Mucosa of descending colon (tissue), 3 donors: ENCODE data around the gene MAGI2. TPM values are rescaled to one million over a fixed set of nuclear protein-coding genes. Genes with fewer than 3 reads are reported as not detected.

ENCODE experiments used
- ATAC-seq: fragments of 200-7000 bp; cut with Tn5 transposase; one replicate; pipeline ENCODE4 v1.9.1; 2020; ENCODE audit warnings: mild to moderate bottlenecking, moderate library complexity
- DNase-seq, 3 donors: peaks; one replicate each; pipeline ENCODE4 v3.0.0-alpha.2; 2020
- H3K36me3 ChIP-seq: fragments of 200-600 bp; one replicate; pipeline ENCODE4 v1.8.0; 2021; ENCODE audit warnings: low read depth, mild to moderate bottlenecking
- H3K4me1 ChIP-seq: fragments of 200-600 bp; one replicate; pipeline ENCODE4 v1.8.0; 2021; ENCODE audit warnings: low read depth, mild to moderate bottlenecking
- H3K4me3 ChIP-seq: fragments of 200-600 bp; one replicate; pipeline ENCODE4 v1.8.0; 2021; ENCODE audit warnings: mild to moderate bottlenecking
- H3K9me3 ChIP-seq: fragments of 200-600 bp; one replicate; pipeline ENCODE4 v1.8.0; 2021; ENCODE audit warnings: mild to moderate bottlenecking
- intact Hi-C, 2 donors: fragments of 100-400 bp; cut with DNase I in 1 of 2; cut with micrococcal nuclease in 1 of 2; formaldehyde crosslinking; loops; one replicate each; pipeline versions ENCODE4 v1.11.0 to v1.11.1; 2022; cut with DNase I, micrococcal nuclease
- total RNA-seq, 3 donors: library from RNA; stranded (reverse); fragmentation: NEBNext Ultra II Directional in 2 of 3; extraction: Animal tissue kit (Norgen Biotek cat#: 25700) in 2 of 3; gene quantifications; one replicate each; pipeline versions ENCODE4 v1.2.1 to v1.2.4, GENCODE V29; 2021 to 2023
- TF ChIP-seq, protein P1 (sequence below): fragments of 200-600 bp; IDR thresholded peaks from one replicate; pipeline ENCODE4 v1.8.0; 2022; ENCODE audit warnings: antibody characterized with exemption, mild to moderate bottlenecking
- donor health status: DM: no; HTN: no; CAD: no; lungs with moderate emphysema.
- donor health status: DM: no; HTN: no; CAD: no.
- donor health status: DM: no; HTN: yes; CAD: no.

The MAGI2 gene
- total RNA-seq, 3 donors from 2014 or later, result 1.9 to 14.5 (median 2.7) TPM

DNA sequence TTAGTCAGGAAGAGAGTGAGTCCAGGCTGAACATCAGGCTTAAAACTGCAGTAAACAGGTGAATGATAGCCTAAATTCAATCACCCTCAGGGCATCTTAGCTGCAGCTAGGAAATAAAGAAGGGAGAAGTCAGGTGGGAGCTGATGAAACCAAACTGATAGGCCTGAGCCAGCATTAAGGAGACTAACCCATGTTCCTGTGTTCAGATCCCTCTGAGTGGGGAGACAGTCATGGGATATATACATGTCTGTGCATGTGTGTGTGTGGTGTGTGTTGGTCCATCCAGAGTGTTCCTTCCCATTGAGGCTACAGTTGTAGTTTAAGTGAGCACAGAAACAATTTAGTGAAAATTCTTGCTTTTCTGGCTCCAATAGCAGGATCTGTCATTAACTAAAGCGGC, 1174.0 kb downstream of the MAGI2 start:
- intact Hi-C loops, result no loop called here
- TF ChIP-seq, protein P1, sequence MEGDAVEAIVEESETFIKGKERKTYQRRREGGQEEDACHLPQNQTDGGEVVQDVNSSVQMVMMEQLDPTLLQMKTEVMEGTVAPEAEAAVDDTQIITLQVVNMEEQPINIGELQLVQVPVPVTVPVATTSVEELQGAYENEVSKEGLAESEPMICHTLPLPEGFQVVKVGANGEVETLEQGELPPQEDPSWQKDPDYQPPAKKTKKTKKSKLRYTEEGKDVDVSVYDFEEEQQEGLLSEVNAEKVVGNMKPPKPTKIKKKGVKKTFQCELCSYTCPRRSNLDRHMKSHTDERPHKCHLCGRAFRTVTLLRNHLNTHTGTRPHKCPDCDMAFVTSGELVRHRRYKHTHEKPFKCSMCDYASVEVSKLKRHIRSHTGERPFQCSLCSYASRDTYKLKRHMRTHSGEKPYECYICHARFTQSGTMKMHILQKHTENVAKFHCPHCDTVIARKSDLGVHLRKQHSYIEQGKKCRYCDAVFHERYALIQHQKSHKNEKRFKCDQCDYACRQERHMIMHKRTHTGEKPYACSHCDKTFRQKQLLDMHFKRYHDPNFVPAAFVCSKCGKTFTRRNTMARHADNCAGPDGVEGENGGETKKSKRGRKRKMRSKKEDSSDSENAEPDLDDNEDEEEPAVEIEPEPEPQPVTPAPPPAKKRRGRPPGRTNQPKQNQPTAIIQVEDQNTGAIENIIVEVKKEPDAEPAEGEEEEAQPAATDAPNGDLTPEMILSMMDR, result no peak
- Histone ChIP-seq H3K9me3 (no peaks in the 10 kb centered on the region), H3K4me3 (no peak overlapping the region), H3K36me3 (no peaks in the 10 kb centered on the region), H3K4me1 (no peaks in the 10 kb centered on the region)
- DNase-seq (no peak), ATAC-seq (no peak)

DNA sequence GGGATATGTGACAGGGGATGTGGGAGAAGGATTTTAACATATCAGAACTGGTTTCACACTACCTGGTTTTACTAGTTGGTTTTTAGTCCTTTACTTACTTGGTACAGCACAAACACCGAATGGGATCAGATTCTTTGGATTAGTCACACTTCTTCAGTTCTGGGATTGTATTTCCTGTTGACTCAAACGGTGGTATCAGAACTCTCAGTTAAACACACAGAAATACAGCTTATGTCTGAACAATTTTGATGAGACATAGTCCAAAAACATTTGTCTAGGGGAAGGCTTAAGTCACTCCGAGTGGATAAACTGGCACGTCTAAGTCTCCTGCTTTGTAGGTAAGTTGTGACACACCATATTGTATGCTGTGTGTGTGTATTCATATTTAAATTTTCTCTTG, 1174.4 kb downstream of the MAGI2 start:
- Histone ChIP-seq H3K4me3 (no peak overlapping the region), H3K4me1 (no peaks in the 10 kb centered on the region), H3K9me3 (no peaks in the 10 kb centered on the region), H3K36me3 (no peaks in the 10 kb centered on the region)
- TF ChIP-seq, protein P1, result no peak
- intact Hi-C loops, result no loop called here
- ATAC-seq, result no peak
- no peak for DNase-seq

DNA sequence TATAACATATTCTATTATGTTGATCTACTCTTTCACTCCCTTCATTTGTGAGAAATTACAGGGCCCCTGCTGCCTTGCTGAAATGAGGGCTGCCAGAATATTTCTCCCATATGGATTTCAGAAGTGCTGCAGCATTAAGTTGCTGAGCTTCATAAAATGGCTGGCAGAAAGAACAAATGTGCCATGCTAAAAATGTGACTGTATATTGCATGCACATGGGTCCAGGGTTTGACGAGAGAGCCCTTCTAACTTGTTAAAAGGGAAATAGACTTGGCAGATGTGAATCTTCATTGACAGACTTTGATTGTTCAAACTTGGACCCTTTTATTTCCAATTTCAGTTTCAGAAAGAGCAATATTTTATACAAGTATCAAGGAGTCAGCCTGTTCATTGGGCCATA, 1186.3 kb downstream of the MAGI2 start:
- TF ChIP-seq, protein P1, result no peak
- Histone ChIP-seq H3K36me3 (no peaks in the 10 kb centered on the region), H3K4me1 (no peaks in the 10 kb centered on the region), H3K9me3 (no peaks in the 10 kb centered on the region), H3K4me3 (no peak overlapping the region)
- intact Hi-C loops, result no loop called here
- DNase-seq (no peak), ATAC-seq (no peak)

DNA sequence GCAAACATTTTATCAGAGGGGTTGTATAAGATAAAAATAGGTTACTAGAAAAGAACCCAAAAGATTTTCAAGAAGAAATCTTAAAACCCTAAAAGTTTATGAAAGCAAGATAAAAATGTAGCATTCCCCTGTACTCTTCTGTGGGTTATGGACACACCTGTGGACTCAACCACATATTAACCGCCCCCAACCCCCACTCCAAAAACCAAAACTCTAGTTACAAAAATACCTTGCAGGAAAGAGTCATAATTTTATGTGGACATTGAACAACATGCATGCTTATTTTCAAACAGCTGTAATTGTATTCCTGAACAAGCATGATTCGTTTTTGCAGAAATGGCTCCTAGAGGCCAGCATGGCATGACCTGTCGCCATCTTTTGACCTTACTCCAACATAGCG, 1188.0 kb downstream of the MAGI2 start:
- H3K9me3 ChIP-seq, result no peaks in the 10 kb centered on the region
- intact Hi-C loops, result no loop called here
- TF ChIP-seq, protein P1, result no peak

DNA sequence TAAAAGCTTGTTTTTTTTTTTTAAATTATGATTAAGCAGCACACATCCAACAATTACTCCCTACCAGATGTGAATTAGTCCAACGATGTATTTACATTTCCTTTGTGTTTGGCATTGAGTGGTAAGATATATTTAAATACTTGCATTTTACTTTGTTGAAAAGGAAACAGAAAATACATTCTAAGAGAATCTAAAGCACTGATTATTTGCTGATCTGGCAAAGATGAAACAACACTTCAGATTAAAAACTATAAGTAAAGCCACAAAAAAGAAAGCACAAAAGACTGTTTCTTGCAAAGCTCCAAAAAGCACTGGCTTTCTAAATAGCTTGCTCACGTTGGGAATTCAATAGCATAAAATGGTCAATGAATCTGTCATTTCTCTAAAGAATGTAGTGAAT, 1188.4 kb downstream of the MAGI2 start:
- TF ChIP-seq, protein P1, result no peak
- Histone ChIP-seq H3K4me3 (no peak overlapping the region), H3K4me1 (no peaks in the 10 kb centered on the region), H3K9me3 (no peaks in the 10 kb centered on the region), H3K36me3 (no peaks in the 10 kb centered on the region)
- DNase-seq, result no peak
- intact Hi-C loops, result no loop called here
- ATAC-seq, result no peak

More for the DNA sequence above, 1188.0 kb downstream of the MAGI2 start:
- H3K36me3 ChIP-seq, result no peaks in the 10 kb centered on the region
- H3K4me3 ChIP-seq, result no peak overlapping the region
- no peak for DNase-seq
- no peaks in the 10 kb centered on the region for H3K4me1 ChIP-seq
- no peak for ATAC-seq

GRCh38 chr7:78264105-78264504, 1189.4 kb downstream of the MAGI2 start:
- TF ChIP-seq, protein P1, result no peak
- ATAC-seq, result no peak
- no peak for DNase-seq
- Histone ChIP-seq H3K4me1 (no peaks in the 10 kb centered on the region), H3K4me3 (no peak overlapping the region), H3K36me3 (no peaks in the 10 kb centered on the region), H3K9me3 (no peaks in the 10 kb centered on the region)
- intact Hi-C loops, result no loop called here
